HL-60/S4 treated with phorbol 12-myristate 13-acetate at 8.2 ng/mL for 4 days and 3 days (cell line): Measurements from ENCODE around the gene GRIK4.

ENCODE experiments used
- in situ Hi-C: fragments of 300-500 bp; cut with MboI; formaldehyde crosslinking; loops from 2 replicates; pipeline ENCODE4 v1.15.0; 2022; ENCODE audit warnings: low sequenced_read_pairs

GRIK4 gene

GRCh38 chr11:120545813-120546212 is 34.3 kb downstream of the GRIK4 start:
- in situ Hi-C loops: loop anchor here (25.0 kb wide), 1 partner anchor 391 kb away; no protein-coding TSS in a partner anchor

GRCh38 chr11:120546312-120547205 is 35.0 kb downstream of the GRIK4 start:
- in situ Hi-C loops: loop anchor here (25.0 kb wide), 1 partner anchor 391 kb away; no protein-coding TSS in a partner anchor

- in situ Hi-C loops: loop anchor here (25.0 kb wide), 1 partner anchor 390 kb away; no protein-coding TSS in a partner anchor
Measured at GRCh38 chr11:120547316-120547715, 35.8 kb downstream of the GRIK4 start.

GRCh38 chr11:120547811-120548681 is 36.5 kb downstream of the GRIK4 start:
- in situ Hi-C loops: loop anchor here (25.0 kb wide), 1 partner anchor 389 kb away; no protein-coding TSS in a partner anchor

DNA sequence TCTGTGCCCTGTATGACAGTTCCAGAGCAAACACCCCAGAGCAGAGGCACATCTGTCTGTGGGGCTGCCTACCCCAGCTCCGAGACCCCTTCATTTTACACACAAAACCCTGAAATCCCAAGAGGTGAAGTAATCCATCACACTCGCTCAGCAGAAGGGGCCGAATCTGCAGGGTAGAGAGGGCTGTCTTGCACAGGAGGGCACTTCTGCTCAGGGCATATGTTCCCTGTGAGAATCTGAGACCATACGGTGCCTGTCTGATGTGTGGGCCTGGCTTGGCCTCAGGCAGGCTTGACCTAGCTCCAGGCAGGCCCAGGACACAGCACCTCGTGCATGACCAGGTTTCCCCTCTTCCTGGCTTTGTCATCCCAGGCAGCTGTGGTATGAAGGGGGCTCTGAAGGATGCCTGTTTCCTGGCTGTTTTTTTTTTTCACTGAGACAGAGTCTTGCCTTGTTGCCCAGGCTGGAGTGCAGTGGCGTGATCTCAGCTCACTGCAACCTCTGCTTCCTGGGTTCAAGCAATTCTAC is 37.2 kb downstream of the GRIK4 start:
- in situ Hi-C loops: loop anchor here (25.0 kb wide), 1 partner anchor 389 kb away; no protein-coding TSS in a partner anchor

DNA sequence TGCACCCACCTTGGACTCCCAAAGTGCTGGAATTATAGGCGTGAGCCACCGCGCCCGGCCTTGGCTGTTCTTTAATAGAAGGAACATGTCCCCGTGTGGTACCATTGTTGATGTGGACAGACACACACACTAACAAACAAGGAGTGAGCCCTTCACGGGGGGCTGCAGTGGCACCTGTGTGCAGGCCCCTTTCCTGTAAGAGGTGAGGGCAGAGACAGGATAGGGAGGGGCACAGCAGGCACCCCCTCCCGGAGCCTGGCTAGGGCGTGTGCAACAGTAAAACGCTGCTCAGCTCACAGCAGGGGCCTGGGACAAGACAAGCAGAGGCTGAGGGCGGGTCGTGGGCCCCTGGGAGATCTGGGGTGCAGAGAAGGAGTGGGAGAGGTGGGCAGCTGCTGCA is 37.8 kb downstream of the GRIK4 start:
- in situ Hi-C loops: loop anchor here (25.0 kb wide), 1 partner anchor 388 kb away; no protein-coding TSS in a partner anchor

DNA sequence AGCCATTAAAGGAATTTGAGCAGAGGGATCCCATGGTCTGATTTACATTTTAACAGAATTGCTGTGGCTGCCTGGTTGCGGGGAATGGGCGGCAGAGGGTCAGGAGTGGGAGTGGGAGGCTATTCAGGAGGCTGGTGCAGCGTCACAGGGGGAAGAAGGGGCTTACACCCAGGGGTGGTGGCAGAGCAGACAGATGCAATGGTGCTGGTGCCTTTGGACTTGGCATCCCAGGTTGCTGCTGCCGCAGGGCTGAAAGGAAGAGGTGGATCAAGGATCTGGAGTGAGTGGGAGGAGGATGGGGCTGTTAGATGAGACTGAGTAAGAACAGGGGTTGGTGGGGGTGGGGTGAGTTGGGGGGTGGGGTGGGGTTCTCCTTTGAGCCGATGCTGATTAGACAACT is 38.5 kb downstream of the GRIK4 start:
- in situ Hi-C loops: no loop called here

GRCh38 chr11:120551191-120551590 is 39.6 kb downstream of the GRIK4 start:
- in situ Hi-C loops: no loop called here

DNA sequence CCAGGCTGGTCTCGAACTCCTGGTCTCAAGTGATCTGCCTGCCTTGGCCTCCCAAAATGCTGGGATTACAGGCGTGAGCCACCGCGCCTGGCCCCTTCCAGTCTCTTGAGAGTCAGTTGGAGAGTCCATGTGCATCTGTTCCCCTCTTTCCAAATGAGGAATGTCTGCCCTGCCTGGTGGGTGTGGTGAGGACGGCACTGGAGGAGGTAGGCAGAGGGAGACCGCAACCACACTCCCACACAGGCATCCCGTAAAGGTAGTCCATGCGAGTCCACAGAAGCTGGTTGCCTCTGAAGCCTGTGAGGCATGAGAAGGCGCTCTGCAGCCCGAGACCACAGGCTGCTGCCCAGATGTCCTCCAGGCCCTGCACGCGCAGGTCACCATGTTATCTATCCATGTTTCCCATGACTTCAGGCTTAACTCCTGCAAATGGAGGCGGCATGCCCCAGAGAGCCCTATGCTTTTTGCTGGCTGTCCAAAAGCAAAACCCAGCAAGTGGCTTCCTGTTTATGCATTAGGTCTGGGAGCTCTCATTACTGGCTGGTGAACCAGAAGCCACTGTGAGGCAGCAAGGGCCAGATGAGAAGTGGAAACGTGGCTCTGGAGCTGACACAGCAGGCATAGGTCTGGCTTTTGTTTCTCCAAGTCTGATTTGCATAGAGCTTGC is 43.4 kb downstream of the GRIK4 start:
- in situ Hi-C loops: no loop called here

DNA sequence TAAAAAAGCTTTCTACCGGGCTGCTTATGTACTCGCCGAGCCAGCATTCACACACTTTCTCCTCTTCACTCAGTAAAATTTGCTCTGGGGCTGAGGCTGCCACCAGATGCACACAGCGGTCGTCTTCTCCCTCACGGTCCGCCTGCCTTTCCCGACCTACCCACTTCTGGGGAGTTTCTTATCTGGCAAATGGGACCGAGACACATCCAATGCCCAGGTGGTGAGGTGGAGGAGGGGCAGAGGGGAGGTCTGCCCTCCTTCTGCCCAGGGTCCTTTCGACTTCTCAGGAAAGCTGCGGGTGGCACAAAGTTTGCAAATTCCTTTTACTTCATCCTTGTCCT is 43.9 kb downstream of the GRIK4 start:
- in situ Hi-C loops: no loop called here

DNA sequence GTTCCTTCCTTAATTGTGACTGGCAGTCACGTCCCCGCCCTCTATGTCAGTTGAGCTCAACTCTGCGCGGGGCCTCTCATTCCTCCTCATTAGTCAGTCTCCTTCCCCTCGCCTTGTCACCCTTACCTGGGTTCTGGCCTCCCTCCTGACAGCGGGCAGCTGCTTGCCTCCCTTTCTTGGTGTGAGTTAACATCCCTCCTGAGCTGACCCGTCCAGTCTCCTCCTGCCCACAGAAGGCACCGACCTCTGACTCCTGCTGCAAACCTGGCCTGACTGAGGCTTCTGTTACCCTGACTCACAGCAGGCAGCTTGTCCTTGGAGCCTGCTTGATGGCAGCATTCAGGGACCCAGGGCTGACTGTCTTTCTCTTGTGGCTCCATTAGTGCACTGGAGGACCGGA is 45.2 kb downstream of the GRIK4 start:
- in situ Hi-C loops: no loop called here

DNA sequence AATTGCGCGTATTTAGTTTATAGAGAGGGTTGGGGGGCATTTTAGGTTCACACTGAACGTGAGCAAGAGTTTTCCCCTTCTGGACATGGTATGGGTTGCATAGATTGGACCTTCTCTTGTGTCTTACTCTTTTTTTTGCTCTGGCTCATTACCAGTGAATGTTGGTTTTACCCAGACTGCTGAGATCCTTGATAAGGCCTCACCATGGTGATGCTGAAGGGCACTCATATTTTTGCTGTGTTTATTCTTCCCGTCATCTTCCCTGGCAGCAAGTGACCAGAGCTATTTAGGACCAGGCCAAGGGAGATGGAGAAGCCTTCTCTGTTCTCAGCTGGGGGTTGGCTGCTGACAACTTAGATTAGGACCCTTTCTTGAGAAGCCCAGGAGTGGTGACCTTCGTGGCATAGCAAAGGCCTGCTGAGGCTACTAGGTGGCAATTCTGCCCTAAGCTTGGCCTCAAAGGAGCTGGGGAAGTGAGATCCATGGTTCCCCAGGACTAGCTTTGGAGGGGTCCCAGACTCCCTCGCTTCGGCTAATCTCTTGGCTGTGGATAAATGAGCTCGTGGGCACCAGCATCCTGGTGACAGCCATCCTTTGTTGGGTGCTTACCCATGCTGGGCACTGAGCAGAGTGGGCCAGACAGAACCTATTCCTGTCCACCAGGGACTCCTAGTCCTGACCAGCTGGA is 47.3 kb downstream of the GRIK4 start:
- in situ Hi-C loops: no loop called here

DNA sequence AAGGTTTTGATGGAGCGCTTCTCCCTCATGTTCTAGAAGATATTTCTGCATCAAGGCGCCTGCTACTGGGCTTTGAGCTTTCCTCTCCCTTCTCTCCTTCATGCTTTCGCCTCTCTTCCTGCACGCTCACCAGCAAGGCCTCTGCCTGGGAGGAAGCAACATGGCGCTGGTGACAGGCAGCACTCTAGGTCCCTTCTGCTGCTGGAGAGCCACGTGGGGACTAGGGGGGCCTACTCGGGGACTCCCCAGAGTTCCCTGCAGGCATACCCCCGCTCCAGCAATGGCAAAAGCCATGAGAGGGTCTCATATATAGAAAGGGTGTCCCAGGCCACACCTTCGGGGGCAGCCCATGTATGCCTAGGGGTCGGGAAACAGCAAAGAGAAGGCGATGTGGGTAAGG is 49.7 kb downstream of the GRIK4 start:
- in situ Hi-C loops: no loop called here

- in situ Hi-C loops: no loop called here
Measured at GRCh38 chr11:120562806-120563425, 51.4 kb downstream of the GRIK4 start.

GRCh38 chr11:120563703-120564572 is 52.4 kb downstream of the GRIK4 start:
- in situ Hi-C loops: no loop called here

- in situ Hi-C loops: no loop called here
Measured at GRCh38 chr11:120564573-120565311, 53.2 kb downstream of the GRIK4 start.

GRCh38 chr11:120565466-120566155 is 54.1 kb downstream of the GRIK4 start:
- in situ Hi-C loops: no loop called here
